ENCODE measurements around the gene TBC1D3G.
"Not testable (repeated sequence)": the region's sequence is repeated elsewhere in the genome, so short reads cannot be mapped to it uniquely, and the experiment has no call there.

TBC1D3G gene

GRCh38 chr17:36323584-36323983 lies at the start of gene TBC1D3G:
Gene TBC1D3G, plus strand, starts transcription at chr17:36323884. Its CDS starts 1,528 bp downstream, at chr17:36325412.
- DNase-seq (ENCODE audit: low read depth) = not testable (repeated sequence)

- not testable (repeated sequence) for DNase-seq (ENCODE audit: low read depth)
Observed at GRCh38 chr17:36283256-36283655, 40.4 kb upstream of the TBC1D3G start.

GRCh38 chr17:36284219-36284618 lies 39.5 kb upstream of the TBC1D3G start:
- not testable (repeated sequence) for DNase-seq (ENCODE audit: low read depth)

GRCh38 chr17:36289965-36290612 lies 33.6 kb upstream of the TBC1D3G start:
- not testable (repeated sequence) for DNase-seq (ENCODE audit: low read depth)

GRCh38 chr17:36295161-36295560 lies 28.5 kb upstream of the TBC1D3G start:
- DNase-seq (ENCODE audit: low read depth) = not testable (repeated sequence)

- not testable (repeated sequence) for DNase-seq (ENCODE audit: low read depth)
Observed at GRCh38 chr17:36315736-36316135, 7.9 kb upstream of the TBC1D3G start.

- DNase-seq (ENCODE audit: low read depth) = not testable (repeated sequence)
Observed at GRCh38 chr17:36362496-36362895, 38.8 kb downstream of the TBC1D3G start.

GRCh38 chr17:36375938-36376337 lies 52.3 kb downstream of the TBC1D3G start:
- not testable (repeated sequence) for DNase-seq (ENCODE audit: low read depth)

All from stimulated activated CD8-positive, alpha-beta memory T cell treated with anti-CD3 and anti-CD28 coated beads, Interleukin-15, amount 100 ng/mL, for 24 hours (primary cell).